Fibroblast of skin of back (primary cell): ENCODE measurements around the gene OR10D3. TPM values are rescaled to one million over a fixed set of nuclear protein-coding genes. Genes with fewer than 3 reads are reported as not detected.
"Not testable (repeated sequence)": the region's sequence is repeated elsewhere in the genome, so short reads cannot be mapped to it uniquely, and the experiment has no call there.

ENCODE experiments used
- DNase-seq: peaks from one replicate; pipeline ENCODE4 v3.0.0-alpha.2; 2013
- polyA plus RNA-seq, 2 experiments: library from polyadenylated mRNA; unstranded; fragments of 120-200 nt; gene quantifications; one replicate each; pipeline ENCODE4 v1.2.1, GENCODE V29; 2013; ENCODE audit not compliant: insufficient read length in 2 of 2

The OR10D3 gene, protein sequence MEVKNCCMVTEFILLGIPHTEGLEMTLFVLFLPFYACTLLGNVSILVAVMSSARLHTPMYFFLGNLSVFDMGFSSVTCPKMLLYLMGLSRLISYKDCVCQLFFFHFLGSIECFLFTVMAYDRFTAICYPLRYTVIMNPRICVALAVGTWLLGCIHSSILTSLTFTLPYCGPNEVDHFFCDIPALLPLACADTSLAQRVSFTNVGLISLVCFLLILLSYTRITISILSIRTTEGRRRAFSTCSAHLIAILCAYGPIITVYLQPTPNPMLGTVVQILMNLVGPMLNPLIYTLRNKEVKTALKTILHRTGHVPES
- polyA plus RNA-seq (2013, experiment 1 of 2; ENCODE audit: insufficient read length), result not detected
- polyA plus RNA-seq (2013, experiment 2 of 2; ENCODE audit: insufficient read length), result not detected

DNA sequence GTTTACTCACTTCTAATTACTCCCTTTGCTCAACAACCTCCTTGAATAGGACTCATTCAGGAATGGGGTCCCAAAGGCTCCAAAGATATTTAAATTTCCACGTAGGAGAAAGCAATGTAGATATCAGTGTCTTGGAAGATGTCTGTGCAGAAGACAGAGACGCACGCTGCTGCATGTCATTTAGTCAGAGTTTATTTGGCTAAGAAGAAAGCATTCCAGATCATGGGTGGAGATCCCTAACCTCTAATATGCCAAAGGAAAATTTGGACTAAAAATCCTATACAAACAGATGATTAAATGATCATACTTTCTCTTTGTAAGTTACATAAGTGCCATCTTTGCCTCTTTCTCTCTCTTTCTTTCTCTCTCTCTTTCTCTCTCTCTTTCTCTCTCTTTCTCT is at the start of gene OR10D3:
TSS of gene OR10D3 (plus strand) at position 278 of the 400 bp plus-strand sequence. CDS start 1,925 bp downstream, outside the sequence.
- no peak for DNase-seq

DNA sequence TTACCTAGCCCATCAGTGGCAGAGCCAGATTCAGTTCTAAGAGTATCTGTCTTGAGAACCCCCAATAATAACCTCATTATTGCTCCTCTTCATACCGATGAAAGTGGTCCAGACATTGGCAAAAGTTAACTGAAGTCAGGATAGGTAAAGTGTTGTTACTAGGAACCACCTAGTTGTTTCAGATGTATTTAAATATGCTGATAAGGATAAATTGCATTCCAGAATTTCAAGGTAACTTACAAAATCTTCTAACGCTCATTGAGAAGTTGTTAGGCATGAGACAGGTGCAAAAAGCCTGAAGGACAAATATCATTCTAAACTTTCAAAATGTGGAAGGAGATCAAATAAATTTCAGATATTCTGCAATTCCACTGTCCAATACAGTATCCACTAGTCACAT is 40.1 kb upstream of the OR10D3 start:
- DNase-seq, result no peak

DNA sequence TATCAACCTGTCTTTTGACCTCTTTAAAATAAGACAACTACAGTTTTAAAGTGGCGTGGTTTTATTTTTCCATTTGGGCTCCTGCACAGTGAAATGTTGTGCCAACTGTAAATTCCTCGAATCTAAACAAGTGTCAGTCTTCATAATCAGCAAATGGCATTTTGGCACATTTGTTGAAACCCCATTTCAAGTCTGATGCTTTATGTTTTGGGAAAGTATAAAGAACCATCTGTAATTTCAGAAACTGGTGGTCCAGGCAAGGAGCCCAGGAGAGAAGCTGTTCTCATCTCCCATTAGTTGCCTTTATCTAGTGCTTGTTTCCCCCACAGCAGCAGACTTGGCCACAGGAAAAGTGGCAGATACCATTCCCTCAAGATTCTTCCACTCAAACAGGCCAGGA is 35.2 kb upstream of the OR10D3 start:
- no peak for DNase-seq

DNA sequence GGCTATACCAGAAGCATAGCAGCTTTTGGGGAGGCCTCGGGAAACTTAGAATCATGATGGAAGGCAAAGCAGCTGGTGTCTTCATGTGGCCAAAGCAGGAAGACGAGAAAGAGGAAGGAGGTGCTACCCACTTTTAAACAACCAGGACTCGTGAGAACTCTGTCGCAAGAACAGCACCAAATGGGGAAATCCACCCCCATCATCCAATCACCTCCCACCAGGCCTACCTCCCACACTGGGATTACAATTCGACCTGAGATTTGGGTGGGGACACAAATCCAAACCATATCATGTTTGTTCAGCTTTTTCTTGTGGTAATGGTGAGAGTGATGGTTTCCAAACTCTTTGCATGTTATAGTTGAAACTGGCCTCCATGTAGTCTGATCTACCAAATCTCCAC is 32.5 kb upstream of the OR10D3 start:
- DNase-seq, result no peak

DNA sequence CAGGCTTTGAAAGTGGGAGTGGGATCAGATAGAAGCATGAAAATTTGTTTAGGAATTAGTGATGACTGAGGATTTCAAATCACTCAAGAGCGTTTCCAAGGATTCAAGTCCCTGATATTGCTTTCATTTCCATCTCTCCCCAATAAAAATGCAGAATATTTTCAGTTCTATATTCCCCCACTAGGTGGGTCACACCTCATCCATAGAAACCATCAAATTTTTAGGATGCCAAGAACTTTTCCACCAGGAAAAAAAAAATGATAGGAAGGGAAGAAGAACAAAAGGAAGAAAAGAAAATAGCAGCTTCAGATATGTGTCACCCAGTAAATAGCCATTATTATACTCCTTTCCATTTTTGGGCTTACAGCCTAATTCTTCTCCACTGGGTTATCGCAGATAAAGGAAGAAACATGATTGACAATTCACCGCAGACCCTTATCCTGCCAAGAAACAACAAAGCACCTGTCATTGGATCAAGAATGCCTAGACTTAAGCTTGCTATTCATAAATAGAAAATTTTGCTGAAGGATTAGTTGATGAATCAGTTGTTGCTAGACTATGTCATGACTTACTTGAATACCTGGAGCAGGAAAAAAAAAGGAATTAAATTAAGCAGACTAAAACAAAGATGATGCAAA is 30.3 kb upstream of the OR10D3 start:
- no peak for DNase-seq

DNA sequence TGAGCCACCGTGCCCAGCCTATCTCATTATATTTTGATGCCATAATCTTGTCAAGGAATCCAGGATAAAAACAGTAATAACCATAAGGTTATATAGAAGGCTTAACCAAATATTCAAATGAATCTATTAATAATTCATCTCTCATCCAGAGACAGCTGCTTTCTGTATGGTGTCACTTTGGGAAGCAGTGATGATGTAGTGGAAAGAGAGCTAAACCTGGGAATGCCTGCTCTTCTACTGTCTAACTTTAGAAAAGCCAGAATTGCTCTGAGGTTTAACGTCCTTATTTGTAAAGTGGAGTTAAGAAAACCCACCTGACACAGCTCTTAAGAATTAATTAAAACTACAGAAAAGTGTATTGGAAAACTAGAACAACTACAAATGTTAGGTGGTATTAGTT is 29.3 kb upstream of the OR10D3 start:
- DNase-seq, result no peak

DNA sequence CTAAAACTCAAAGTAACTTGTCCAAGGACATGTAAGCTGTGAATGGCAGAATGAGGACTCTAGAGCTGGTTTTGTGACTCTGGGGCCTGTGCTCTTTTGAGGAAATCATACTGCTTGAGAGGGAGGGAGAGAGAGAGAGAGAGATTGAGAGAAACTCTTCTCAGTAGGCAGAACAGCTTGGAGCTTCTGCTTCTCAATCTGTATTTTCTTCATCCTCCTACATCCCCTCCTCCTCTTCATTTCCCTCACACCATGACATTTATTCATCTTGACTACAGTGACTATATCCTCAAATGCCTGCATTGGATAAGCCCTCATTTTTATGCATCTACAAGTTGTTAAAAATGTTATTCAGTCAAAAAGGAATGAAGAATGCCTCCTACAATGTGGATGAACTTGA is 23.7 kb upstream of the OR10D3 start:
- no peak for DNase-seq

DNA sequence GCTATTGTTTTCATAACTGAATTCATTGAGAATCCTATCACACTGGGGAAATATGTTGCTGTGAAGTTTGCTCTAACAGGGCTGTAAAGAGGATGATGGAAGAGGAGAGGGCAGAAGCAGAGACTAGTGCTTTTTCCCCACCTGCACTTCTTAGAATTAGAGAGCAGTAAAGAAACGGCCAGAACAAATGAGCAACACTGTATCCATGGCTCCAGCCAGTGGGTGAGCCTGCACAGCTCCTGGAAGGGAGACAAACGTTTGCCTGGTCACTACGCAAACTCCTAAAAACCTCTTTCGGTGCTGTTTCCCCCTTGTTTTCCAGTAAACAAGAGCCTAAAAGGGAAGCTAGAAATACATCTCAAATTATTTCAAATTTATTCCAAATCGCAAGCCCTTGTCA is 22.2 kb upstream of the OR10D3 start:
- no peak for DNase-seq

DNA sequence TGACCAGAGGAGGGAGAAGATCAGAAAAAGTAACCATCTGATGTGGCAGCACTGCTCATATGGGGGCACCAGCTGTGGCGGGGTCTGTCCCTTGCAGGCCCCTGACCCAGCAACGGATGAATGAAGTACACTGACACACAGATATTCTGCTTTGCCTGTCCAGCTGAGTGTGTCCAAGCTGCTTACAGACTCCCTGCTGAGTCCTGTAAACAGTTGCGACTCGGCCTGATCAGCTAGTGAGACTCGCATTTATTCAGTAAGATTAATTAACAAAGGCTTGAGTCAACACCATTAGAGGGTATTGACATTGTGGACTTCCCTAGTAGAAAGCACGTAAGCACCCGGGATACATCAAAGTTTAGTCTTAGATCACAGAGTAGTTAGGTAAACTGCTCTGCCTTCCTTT is 15.3 kb upstream of the OR10D3 start:
- DNase-seq, result no peak

DNA sequence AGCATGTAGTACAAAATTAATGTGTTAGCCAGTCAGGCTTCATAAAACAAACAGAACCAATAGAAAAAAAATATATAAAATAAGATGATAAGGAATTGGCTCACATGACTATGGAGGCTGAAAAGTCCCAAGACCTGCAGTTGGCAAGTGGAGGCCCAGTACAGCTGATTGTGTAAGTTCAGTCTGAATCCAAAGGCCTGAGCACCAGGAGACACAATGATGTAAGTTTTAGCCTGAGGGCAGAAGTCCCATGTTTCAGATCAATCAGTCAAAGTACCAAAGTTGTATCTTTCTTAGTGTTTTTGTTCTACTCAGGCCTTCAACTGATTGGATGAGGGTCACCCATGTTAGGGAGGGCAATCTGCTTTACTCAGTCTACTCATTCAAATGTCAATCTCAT is 14.3 kb upstream of the OR10D3 start:
- no peak for DNase-seq

DNA sequence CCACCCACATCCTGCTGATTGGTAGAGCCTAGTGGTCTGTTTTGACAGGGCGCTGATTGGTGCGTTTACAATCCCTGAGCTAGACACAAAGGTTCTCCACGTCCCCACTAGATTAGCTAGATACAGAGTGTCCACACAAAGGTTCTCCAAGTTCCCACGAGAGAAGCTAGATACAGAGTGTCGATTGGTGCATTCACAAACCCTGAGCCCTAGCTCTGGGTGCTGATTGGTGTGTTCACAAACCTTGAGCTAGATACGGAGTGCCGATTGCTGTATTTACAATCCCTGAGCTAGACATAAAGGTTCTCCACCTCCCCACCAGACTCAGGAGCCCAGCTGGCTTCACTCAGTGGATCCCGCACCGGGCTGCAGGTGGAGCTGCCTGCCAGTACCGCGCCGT is 12.8 kb upstream of the OR10D3 start:
- not testable (repeated sequence) for DNase-seq

DNA sequence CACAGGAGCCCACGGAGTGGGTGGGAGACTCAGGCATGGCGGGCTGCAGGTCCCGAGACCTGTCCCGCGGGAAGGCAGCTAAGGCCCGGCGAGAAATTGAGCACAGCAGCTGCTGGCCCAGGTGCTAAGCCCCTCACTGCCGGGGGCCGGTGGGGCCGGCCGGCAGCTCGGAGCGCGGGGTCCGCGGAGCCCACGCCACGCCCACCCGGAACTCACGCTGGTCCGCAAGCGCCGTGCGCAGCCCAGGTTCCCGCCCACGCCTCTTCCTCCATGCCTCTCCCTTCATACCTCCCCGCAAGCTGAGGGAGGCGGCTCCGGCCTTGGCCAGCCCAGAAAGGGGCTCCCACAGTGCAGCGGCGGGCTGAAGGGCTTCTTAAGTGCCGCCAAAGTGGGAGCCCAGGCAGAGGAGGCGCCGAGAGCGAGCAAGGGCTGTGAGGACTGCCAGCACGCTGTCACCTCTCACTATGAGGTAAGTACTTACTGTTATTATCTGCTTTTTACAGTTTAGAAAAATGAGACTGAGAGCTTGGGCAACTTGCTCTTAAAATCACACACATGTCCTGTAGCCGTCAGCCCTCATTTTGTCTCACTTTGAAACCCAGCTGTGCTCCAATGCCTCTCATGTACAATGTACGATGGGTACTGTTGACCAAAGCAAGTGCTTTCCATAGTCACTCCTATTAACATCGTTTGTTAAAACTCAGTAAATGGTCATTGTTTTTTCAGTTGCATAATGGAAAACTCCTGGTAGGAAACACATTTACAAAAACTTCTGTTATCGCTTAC is 12.2 kb upstream of the OR10D3 start:
- DNase-seq, result no peak

DNA sequence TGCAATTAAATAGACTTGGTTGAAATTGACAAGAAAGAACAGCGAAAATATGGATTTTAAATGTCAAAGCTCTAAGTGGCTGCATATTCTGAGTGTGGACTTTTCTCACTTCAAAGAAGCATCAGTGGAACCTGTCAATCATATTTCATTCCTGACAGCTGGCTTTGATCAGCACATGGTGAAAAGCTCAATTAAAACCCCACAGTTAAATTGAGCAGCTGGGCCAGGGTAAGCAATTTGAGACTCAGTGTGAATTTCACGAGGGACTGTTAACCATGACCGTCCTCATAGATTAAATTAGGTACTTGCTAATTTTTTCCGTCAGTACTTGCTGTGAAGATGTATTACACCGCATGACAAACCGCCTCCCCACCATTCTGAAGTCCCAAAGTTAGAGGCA is 11.0 kb upstream of the OR10D3 start:
- DNase-seq, result no peak

DNA sequence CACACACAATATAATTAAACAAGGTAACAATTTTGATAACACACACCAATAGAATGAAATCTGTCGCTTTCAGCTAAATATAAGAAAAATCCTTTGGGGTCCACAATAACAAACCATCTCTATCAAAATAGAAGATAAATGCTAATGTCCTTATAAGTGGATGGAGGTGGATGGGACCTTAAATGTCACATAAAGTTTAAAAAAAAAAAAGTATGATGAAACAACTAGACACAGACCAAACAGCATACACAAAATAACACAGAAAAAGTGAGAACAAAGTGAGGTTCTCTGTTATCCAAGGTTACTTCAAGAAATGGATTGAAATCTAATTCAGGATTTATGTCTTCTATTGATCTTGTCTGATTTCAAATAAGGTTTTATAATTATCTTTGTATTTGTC is 10.5 kb upstream of the OR10D3 start:
- DNase-seq, result no peak

DNA sequence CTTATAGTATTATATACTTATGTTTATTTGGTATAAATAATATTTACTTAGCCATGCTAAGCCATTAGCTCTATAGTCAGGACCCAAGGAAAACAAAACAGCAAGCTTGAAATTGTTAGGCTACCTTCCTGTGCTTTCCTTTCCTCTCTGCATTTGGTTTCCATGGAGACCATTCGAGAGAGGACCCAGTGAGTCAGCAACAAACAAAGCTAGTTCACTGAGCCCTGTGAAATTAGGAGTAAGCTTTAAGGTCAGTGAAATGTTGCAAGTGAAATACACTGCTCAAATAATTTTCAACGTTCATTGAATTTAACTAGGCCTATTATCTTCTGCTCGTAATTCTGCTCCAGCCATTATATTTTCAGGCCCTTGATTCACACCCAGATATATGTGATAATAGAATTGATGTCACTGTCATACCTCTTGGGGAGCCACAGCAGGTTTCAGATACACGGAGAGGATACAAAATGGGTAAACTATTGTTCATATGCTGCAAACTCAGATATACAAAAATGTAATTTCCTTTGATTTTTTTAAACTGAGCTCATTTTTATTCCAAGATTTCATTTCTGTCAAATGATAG is 9.1 kb upstream of the OR10D3 start:
- peak; percentile 82 for DNase-seq

DNA sequence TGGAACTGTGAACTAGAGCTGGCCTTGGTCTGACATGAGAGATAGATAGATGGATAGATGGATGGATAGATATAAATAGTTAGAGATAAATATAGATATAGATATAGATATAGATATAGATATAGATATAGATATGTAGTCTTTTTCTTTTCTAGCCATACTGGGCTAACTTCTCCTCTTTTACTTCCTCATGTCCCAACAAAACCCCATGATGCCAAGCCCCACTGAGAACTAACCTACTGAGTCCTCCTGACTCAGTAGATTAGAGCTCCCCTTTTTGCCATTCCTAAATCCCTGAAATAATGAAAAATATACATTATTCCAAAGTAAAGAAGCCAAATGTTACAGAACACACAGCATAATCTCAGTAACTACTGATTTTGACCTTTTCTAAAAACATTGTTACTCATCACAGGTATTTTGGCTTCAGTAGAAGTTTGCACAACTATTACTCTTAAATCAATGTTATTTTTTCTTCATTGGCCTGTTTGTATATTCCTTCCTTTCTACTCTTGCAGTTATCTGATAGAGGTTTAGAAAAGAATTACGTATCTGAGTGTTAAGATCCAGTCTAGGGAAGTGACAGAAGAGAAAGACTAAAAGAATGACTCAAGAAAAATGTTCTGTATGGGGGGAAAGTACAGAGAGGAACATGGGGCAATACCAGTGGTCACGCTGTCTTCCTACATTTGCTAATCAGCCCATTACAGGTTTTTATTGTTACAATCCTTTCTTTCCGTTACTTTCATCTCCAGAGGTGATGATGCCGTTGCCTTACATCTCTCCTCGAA is 6.0 kb upstream of the OR10D3 start:
- DNase-seq, result no peak

DNA sequence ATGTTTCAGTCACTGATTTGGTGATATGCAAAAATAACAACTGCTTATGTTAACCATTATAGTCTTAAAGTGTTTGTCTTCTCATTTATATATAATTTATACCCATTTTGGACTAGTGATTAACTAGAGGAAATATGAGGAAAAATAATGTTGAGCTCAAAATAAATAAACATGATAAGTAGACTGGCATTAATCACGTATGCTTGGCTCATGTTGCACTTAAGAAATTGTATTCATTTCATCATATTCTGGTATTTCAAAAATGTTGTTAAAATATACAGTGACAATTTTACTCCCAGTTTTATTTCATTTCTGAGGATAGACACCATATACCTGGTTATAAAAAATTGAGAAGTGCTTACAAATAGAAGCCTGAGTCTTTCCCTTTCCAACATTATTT is 3.8 kb upstream of the OR10D3 start:
- DNase-seq, result peak; percentile 27

DNA sequence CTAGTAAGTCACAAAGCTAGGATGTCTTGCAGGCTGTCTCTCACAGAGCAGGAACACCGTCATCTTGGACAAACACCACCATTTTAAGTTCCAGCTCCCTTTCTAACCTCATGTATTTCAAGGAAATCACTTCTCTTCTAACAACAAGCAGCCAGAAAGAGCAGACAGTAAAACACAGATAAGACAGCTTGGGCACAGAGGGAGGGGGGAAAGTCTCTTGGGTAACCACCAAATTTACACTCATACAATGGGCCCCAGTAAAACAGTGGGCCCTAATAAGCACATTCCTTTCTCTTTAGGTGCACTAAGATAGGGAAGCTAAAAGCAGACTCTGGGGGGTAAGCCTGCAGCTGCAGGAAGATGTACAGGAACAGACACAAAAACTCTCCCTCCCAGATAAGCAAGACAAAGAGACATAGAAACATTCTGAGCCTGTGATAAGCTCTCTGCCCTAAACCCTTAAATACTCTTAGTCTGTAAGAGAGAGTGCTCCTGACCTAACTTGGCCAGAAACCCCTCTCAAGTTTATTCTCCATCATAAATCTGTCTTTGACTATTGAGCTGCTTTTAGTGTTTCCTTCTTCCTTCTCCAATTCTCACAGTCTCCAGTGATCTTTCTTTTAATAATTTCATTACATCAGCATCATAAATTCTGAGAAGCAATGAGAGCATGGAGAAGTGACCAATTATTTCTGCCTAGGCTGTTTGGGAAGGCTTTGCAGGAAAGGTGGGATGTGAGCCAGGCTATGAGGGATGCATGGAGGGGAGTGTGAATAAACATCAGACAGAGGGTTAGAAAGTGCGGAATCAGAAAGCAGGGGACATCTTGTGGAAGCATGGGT is 7.4 kb downstream of the OR10D3 start:
- no peak for DNase-seq

DNA sequence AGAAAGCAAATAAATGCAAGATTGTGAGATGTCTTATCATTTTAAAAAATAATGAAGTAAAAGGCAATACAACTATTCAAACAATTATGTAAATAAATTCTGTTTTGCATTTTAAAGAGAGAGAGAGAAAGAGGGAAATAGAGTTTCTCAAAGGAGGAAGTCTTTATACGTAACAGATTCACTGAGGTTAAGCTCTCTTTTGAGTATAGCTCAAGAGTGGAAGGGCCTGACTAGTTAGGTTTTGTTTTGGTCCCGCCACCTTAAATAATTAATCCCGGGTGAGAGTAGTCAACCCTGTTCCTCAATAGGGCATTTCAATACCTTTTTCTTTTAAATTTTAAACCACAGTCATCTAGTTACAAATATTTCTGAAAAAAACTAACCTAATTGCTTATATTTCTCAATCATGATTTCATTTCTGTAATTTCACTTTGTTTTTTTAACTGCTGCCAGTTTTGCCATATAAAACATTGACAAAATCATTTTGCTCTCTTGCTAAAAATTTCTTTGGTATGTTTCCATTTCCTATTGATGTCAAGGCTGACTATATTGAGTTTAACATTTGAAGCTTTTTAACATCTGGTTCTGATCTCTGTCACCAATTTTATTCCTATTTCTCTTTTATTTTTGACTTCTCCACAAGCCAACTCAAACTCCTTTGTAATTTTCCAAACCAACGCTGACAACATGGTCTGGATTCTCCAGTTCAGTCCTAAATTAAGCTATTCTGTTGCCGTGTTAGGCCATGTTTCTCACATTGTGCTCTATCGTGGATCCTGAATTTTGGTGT is 10.3 kb downstream of the OR10D3 start:
- DNase-seq, result no peak
